HG03439 (cell line): ENCODE data around the gene NDUFA11.
A peak's percentile ranks its signal among the peaks of the same experiment; 100 is the strongest.

Experiments
- ATAC-seq: cut with Tn5 transposase; IDR thresholded peaks from one replicate; pipeline ENCODE4 v1.9.1; 2021; ENCODE audit warnings: mild to moderate bottlenecking, moderate library complexity; ENCODE audit not compliant: unreplicated experiment

The NDUFA11 gene

GRCh38 chr19:5903624-5904351, at the start of gene NDUFA11:
Gene NDUFA11 (minus strand): TSS chr19:5903790. CDS start chr19:5903708, 82 bp downstream.
- ATAC-seq, result peak; percentile 41

GRCh38 chr19:5953030-5953589, 49.5 kb upstream of the NDUFA11 start:
- no peak for ATAC-seq

- ATAC-seq, result no peak
Observed at GRCh38 chr19:5952193-5953029, 48.8 kb upstream of the NDUFA11 start.

DNA sequence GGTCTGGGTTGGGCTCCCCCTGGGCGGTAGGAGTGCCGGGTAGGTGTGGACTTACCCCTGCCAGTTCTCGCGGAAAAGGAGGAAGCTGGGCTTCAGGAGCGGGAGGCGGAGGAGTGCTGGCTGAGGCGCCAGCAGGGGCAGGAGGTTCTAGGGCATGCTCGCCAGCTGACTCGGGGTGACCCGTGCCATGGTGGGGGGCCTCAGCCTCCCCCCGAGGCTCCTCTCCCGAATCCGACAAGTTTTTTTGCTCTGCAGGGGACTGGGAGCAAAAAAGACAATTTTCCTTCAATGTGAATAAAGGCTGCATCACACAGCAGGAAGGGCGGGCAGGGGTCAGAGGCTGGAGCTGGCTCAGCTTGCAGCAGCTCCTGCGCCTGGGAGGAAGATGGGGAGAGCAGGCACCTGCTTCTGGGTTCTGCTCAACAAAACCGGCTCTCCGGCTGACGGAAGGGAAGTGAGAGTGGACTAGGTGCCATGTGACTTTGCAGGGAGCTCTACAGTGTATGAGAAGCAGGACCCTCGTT, 47.8 kb upstream of the NDUFA11 start:
- no peak for ATAC-seq

- ATAC-seq, result no peak
Observed at GRCh38 chr19:5950741-5951140, 47.2 kb upstream of the NDUFA11 start.

DNA sequence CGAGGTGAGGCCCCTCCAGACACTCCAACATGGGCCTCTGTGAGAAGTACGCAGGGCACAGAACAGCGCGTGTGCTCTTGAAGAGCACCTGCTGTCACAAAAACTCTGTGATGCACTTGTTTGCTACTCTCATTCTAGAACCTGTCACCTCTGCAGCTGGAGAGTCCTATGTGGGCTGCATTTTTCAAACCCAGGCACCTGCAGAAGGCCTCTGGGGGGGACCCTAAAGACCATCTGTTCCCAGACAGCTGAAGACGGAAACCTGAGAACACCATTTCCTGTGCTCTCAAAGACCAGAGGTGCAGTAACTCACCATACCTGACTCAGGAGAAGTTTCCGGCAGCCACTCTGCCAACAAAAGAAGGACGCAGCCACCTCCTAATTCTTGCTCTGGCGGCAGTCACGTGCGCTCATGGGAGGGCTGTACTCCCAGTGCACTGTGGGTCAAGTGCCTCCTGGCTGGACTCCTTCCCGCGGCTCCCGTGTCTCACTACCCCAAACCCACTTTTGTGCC, 46.3 kb upstream of the NDUFA11 start:
- no peak for ATAC-seq

DNA sequence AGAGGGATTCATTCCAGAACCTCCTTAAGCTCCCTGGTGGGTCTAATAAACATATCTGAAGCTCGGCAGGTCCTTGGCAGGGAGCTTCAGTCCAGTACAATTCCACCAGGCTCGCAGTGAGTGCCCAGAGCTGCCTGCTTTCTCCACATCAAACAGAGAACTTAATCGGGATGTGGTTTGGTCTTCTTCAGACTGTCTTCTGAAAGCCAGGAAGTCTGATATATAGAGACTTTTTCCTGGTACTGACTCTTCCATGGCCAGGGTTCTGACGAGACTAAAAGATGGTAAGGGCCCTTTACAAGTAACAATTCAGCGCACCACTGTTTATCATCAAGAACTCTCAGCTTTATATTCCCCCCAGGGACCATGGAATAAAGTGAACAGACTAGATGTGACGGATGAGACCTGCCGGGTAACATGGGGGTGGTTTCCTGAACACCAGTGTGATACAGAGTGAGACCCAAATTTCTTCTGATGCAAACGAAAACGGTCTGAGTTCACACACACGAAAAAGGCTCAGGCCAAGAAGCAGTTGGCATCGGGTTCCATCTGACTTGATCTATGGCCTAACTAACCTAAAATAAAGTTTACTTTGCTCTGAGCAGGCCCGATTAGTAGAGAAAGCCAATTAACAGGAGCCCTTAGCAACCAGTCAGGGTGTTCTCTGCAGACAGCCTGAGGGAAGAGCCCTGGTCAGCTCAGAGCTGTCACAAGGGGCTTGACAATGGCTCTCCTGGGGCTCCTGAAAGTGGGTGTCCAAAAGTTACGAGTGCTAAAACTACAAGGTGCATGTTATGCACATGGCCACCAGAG, 45.4 kb upstream of the NDUFA11 start:
- ATAC-seq, result no peak

DNA sequence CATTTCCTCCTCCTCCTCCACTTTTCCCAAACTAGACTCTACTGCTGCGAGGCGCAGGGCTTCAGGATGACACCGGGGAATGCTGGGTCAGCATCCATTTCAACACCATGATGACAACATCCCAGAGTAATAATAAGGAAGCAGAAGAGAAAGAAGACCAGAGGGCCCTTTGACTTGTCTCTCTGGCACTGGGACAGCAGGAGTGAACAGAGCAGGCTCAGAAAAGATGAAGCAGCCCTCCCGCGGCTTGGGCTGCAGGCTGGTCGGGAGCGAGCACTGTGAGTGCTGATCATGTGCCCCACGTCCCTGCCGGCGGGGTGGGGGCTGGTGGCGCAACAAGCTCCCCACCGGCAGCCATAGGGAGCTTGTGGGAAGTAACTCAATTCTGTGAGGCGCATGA, 43.8 kb upstream of the NDUFA11 start:
- ATAC-seq, result no peak

GRCh38 chr19:5943623-5944022, 40.0 kb upstream of the NDUFA11 start:
- no peak for ATAC-seq

- no peak for ATAC-seq
Observed at GRCh38 chr19:5943045-5943444, 39.5 kb upstream of the NDUFA11 start.

GRCh38 chr19:5941673-5942072, 38.1 kb upstream of the NDUFA11 start:
- ATAC-seq, result no peak

DNA sequence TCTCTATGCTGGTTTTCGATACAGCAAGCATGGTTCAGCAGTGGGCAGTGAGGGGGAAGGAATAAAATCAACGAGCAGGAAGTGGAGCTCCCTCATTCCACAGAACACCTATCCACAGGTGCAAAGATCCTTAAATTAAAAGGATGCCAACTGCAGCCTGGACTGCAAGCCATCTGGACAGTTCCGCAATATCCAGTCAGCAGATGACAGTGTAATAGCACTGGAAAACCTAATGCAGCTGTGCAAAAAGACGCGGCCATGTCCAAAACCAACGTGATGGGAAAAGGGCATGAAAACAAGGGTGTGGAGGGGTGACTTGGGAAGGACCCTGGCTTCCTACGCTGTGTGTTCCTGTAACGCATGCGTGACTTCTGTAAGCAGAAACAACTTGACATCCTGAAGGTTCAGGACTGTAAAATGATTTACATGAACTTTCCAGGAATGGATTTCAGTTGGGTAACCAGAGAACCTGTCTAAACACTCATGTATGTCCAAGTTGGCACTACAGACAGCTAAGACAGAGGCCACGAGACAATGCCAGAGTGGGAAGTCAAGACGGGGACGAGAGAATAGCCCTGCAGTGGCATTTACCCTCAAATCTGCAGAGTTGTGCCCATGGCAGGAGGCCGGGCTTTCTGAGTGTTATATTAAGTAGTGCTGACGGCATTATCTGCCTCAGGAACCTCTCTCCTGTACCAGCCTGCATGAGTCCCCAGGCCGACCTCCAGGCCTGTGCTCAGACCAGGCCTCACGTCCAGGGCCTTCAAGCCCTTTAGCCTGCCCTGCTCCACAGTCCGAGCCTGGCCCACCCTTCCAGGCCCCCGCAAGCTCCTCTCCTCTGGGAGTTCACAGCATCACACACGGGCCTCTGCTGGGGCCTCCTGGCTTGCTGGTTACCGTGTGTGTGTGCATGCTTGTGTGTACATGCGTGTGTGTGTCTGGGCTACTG, 36.9 kb upstream of the NDUFA11 start:
- ATAC-seq, result no peak

GRCh38 chr19:5937550-5937949, 34.0 kb upstream of the NDUFA11 start:
- no peak for ATAC-seq

DNA sequence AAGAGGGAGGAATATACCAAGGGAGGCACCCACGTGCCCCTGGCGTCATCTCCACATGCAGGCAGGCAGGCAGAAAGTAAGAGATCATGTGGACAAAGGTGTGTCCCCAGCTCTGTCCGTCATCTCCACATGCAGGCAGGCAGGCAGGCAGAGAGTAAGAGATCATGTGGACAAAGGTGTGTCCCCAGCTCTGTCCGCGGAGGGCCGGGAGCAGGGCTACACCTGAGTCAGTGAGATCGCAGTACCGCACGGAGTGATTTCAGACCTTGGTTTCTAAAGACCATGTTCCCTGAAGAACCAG, 32.7 kb upstream of the NDUFA11 start:
- ATAC-seq, result no peak

- ATAC-seq, result no peak
Observed at GRCh38 chr19:5935473-5936291, 32.1 kb upstream of the NDUFA11 start.

DNA sequence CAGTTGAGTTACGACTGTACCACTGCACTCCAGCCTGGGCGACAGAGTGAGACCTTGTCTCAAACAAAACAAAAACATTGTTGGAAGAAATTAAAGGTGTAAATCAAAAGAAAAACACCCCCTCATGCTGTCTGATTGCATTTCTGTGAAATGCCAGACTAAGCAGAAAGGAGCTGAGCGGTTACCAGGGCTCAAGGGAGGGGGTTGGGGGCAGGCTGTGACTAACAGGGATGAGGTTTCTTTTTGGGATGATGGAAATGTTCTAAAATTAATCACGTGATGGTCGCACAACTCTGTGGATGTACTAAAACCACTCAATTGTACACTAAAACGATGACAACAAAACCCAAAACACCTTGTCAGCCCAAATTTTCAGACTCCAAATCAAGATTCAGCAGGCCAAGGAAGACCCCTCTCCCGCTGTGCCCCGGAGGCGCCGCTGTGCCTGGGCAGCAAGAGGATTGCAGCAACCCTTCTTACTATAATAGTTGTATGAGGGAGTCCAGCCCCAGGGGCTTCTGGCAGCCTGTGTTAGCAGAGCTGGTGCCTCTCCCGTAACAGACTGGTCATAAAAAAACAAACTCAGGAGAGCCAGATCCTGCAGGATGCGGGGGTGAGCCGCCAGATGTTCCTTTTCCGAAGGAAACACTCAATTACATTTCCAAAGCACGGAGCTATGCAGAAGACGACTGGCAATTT, 31.3 kb upstream of the NDUFA11 start:
- no peak for ATAC-seq

DNA sequence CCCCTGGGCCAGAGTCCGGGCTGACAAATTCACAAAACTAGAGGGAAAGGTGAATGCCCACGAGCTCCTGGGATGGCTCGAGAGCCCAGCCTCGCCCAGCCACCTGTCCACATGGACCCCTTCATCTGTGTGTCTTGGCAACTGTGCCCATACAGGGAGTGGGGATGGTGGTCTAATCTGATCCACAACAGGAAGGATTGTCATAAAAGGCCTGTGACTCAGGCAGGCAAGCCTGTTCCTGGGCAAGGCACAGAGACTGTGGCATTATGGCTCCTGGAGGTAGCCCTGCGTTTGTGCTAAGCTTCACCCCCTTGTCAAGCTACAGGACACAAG, 30.4 kb upstream of the NDUFA11 start:
- no peak for ATAC-seq

DNA sequence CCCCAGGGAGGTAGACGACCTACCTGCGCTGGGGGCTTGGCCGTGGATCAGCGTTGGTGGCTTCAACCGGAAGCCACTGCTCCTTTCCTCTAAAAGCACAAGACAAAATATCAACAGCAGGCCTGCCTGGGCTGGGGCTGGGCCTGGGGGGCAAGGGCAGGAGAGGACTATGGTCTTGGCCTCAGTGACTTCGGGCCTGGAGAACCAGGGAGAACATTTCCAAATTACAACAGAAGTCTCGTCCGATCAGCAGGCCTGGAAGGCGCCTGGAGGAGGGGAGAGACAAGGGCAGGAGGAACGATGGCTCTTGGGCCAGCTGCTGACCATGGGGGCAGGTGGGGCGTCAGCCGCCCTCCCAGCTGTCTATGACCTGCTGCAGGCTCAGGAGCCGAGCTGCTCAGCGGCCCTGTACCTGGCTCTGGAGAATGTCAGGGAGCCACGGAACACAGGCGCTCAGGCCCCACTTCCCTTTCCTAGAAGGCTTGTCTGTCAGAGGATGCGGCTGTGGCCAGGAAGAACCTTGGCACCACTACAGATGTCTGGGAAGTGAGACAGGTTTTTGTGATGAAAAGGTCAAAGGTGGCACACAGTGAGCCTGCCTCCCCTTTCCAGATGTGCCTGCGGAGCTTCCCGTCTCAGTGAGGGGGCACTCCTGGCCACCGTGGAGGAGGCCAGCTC, 29.9 kb upstream of the NDUFA11 start:
- no peak for ATAC-seq
